HEK293 (cell line): Measurements from ENCODE around the gene POSTN.

Experiments used
- CTCF ChIA-PET: fragments of 350-600 bp; formaldehyde crosslinking; extraction: SDS; loops from one replicate; lab custom pipeline; 2021; ENCODE audit warnings: antibody characterized with exemption; lab: Yijun Ruan, JAX
- POLR2A ChIA-PET: fragments of 300-600 bp; formaldehyde crosslinking; extraction: SDS; loops from one replicate; lab custom pipeline; 2020; ENCODE audit warnings: antibody characterized with exemption, inconsistent platforms; lab: Yijun Ruan, JAX
- H3K27ac ChIP-seq: fragments of 200-500 bp; sonication (Bioruptor generic); 2 replicates; pipeline ENCODE4 v1.5.1; 2014; ENCODE audit warnings: low read depth, low read length, control low read depth, inconsistent platforms; ENCODE audit errors: extremely low read depth
- H3K36me3 ChIP-seq, 2 experiments: fragments of 200-500 bp in 1 of 2; sonication (Bioruptor generic) in 1 of 2; 1 replicate in 1 of 2; 2 replicates in 1 of 2; pipeline ENCODE4 v1.5.1; 2014 to 2017; ENCODE audit warnings: inconsistent platforms in 2 of 2, low read length in 2 of 2; ENCODE audit not compliant: control insufficient read depth in 2 of 2, insufficient read depth in 1 of 2
- H3K4me1 ChIP-seq: fragments of 200-500 bp; sonication (Bioruptor generic); 2 replicates; pipeline ENCODE4 v1.5.1; 2014; ENCODE audit warnings: mild to moderate bottlenecking, low read length, inconsistent platforms; ENCODE audit not compliant: control insufficient read depth, insufficient read depth
- H3K4me3 ChIP-seq: 2 replicates; pipeline ENCODE4 v1.5.1; 2011; ENCODE audit warnings: low read depth, mild to moderate bottlenecking, control low read depth, low read length, moderate library complexity
- H3K9me3 ChIP-seq: fragments of 200-500 bp; sonication (Bioruptor generic); 2 replicates; pipeline ENCODE4 v1.5.1; 2014; ENCODE audit warnings: low read depth, low read length, inconsistent platforms; ENCODE audit not compliant: control insufficient read depth, insufficient read depth
- CTCF ChIP-seq: fragments of 450-650 bp; formaldehyde crosslinking; IDR thresholded peaks from 2 replicates; pipeline ENCODE4 v1.5.1; 2016; ENCODE audit warnings: missing biosample characterization, missing genetic modification characterization
- EGR2 ChIP-seq: fragments of 450-650 bp; formaldehyde crosslinking; IDR thresholded peaks from 2 replicates; pipeline ENCODE4 v1.5.1; 2016; ENCODE audit warnings: low read depth, missing biosample characterization, missing genetic modification characterization
- GLI4 ChIP-seq: fragments of 450-650 bp; formaldehyde crosslinking; IDR thresholded peaks from 2 replicates; pipeline ENCODE4 v1.5.1; 2016; ENCODE audit warnings: missing biosample characterization, missing genetic modification characterization
- PRDM4 ChIP-seq: fragments of 450-650 bp; formaldehyde crosslinking; IDR thresholded peaks from 2 replicates; pipeline ENCODE4 v1.5.1; 2017; ENCODE audit warnings: missing biosample characterization, missing genetic modification characterization
- ZNF138 ChIP-seq: fragments of 450-650 bp; formaldehyde crosslinking; IDR thresholded peaks from 2 replicates; pipeline ENCODE4 v1.5.1; 2016; ENCODE audit warnings: missing biosample characterization, missing genetic modification characterization, borderline replicate concordance
- ZNF335 ChIP-seq: fragments of 450-650 bp; formaldehyde crosslinking; conservative IDR thresholded peaks from 2 replicates; pipeline ENCODE4 v1.5.1; 2016; ENCODE audit warnings: missing biosample characterization, missing genetic modification characterization
- ZNF449 ChIP-seq: fragments of 450-650 bp; formaldehyde crosslinking; IDR thresholded peaks from 2 replicates; pipeline ENCODE4 v1.5.1; 2017; ENCODE audit warnings: missing biosample characterization, mild to moderate bottlenecking, missing genetic modification characterization, moderate library complexity
- ZNF610 ChIP-seq: fragments of 450-650 bp; formaldehyde crosslinking; IDR thresholded peaks from 2 replicates; pipeline ENCODE4 v1.5.1; 2016; ENCODE audit warnings: missing biosample characterization, missing genetic modification characterization, borderline replicate concordance
- ZNF677 ChIP-seq: fragments of 450-650 bp; IDR thresholded peaks from 2 replicates; pipeline ENCODE4 v1.5.0; 2018; ENCODE audit warnings: missing biosample characterization, mild to moderate bottlenecking, missing genetic modification characterization, moderate library complexity
- ZNF777 ChIP-seq: fragments of 450-650 bp; formaldehyde crosslinking; IDR thresholded peaks from 2 replicates; pipeline ENCODE4 v1.5.1; 2017; ENCODE audit warnings: missing biosample characterization, missing genetic modification characterization, borderline replicate concordance
- ZSCAN4 ChIP-seq: fragments of 450-650 bp; formaldehyde crosslinking; IDR thresholded peaks from 2 replicates; pipeline ENCODE4 v1.5.1; 2017; ENCODE audit warnings: missing biosample characterization, missing genetic modification characterization

The POSTN gene

GRCh38 chr13:37599519-37599918, 951 bp upstream of the POSTN start:
- Histone ChIP-seq H3K4me3 (no peak overlapping the region), H3K36me3 (no peaks in the 10 kb centered on the region), H3K27ac (no peak overlapping the region), H3K9me3 (no peaks in the 10 kb centered on the region), H3K4me1 (no peaks in the 10 kb centered on the region; the same call in 1 of the 2 replicates)
- ChIA-PET CTCF (interaction anchor here (0.6 kb wide), 1 partner anchor 529 kb away, joined by 3 read pairs; no protein-coding TSS in a partner anchor), POLR2A (no interaction called here)
- TF ChIP-seq EGR2 (no peak), GLI4 (tag by site-specific recombination) (no peak), ZNF610 (tag by site-specific recombination) (no peak), PRDM4 (tag by site-specific recombination) (no peak)

GRCh38 chr13:37597477-37598025, 1.0 kb downstream of the POSTN start:
- Histone ChIP-seq H3K4me1 (no peaks in the 10 kb centered on the region; the same call in 1 of the 2 replicates), H3K4me3 (no peak overlapping the region), H3K36me3 (no peaks in the 10 kb centered on the region), H3K27ac (no peak overlapping the region), H3K9me3 (no peaks in the 10 kb centered on the region)
- no peak for TF ChIP-seq ZNF138 (tag by site-specific recombination)
- no peak for TF ChIP-seq ZNF335 (tag by site-specific recombination)
- ChIA-PET CTCF (interaction anchor here (1.4 kb wide), 1 partner anchor 527 kb away, joined by 4 read pairs; no protein-coding TSS in a partner anchor), POLR2A (no interaction called here)

- no peaks in the 10 kb centered on the region for H3K36me3 ChIP-seq
- CTCF ChIA-PET, result no interaction called here
- no peaks in the 10 kb centered on the region for H3K9me3 ChIP-seq
These were observed 1.8 kb downstream of the POSTN start for GRCh38 chr13:37596805-37597204.

More at GRCh38 chr13:37596805-37597204, 1.8 kb downstream of the POSTN start:
- POLR2A ChIA-PET, result no interaction called here
- no peak overlapping the region for H3K27ac ChIP-seq
- no peaks in the 10 kb centered on the region; the same call in 1 of the 2 replicates for H3K4me1 ChIP-seq
- TF ChIP-seq ZSCAN4 (no peak), ZNF449 (tag by site-specific recombination) (no peak), CTCF (no peak), ZNF677 (tag by site-specific recombination) (no peak), ZNF777 (tag by site-specific recombination) (no peak)
- no peak overlapping the region for H3K4me3 ChIP-seq
